GM23338 (cell line): ENCODE measurements around the gene EIF5A. TPM values are rescaled to one million over a fixed set of nuclear protein-coding genes. Genes with fewer than 3 reads are reported as not detected.

Experiments used
- ATAC-seq: fragments of 200-7000 bp; cut with Tn5 transposase; 3 replicates; pipeline ENCODE4 v1.9.1; 2020
- DNase-seq: peaks from one replicate; pipeline ENCODE4 v3.0.0-alpha.2; 2015; ENCODE audit warnings: low spot score
- H2AFZ ChIP-seq: fragments of 200-600 bp; sonication (generic); 2 replicates; pipeline ENCODE4 v1.8.0; 2016; ENCODE audit warnings: antibody characterized with exemption, mild to moderate bottlenecking, moderate library complexity
- H3F3A ChIP-seq: fragments of 200-600 bp; sonication (generic); replicated peaks from 2 replicates; pipeline ENCODE4 v1.8.0; 2017; ENCODE audit warnings: antibody characterized with exemption, mixed run types, low read depth
- H3K27ac ChIP-seq: fragments of 200-600 bp; sonication (generic); 2 replicates; pipeline ENCODE4 v1.6.1; 2016; ENCODE audit warnings: low read depth
- H3K27me3 ChIP-seq: fragments of 200-600 bp; sonication (generic); 2 replicates; pipeline ENCODE4 v1.8.0; 2016; ENCODE audit warnings: mild to moderate bottlenecking, mixed run types, moderate library complexity; ENCODE audit not compliant: insufficient read depth
- H3K36me3 ChIP-seq: fragments of 200-600 bp; sonication (generic); 2 replicates; pipeline ENCODE4 v1.8.0; 2016; ENCODE audit warnings: mild to moderate bottlenecking; ENCODE audit not compliant: insufficient read depth
- H3K4me1 ChIP-seq: fragments of 200-600 bp; sonication (generic); 2 replicates; pipeline ENCODE4 v1.8.0; 2016; ENCODE audit warnings: mild to moderate bottlenecking, moderate library complexity; ENCODE audit not compliant: insufficient read depth
- H3K4me2 ChIP-seq: fragments of 200-600 bp; sonication (generic); 2 replicates; pipeline ENCODE4 v1.7.1; 2017; ENCODE audit warnings: mixed run types
- H3K4me3 ChIP-seq: fragments of 200-600 bp; sonication (generic); 2 replicates; pipeline ENCODE4 v1.6.1; 2016; ENCODE audit warnings: mixed run types
- H3K79me2 ChIP-seq: fragments of 200-600 bp; sonication (generic); replicated peaks from 2 replicates; pipeline ENCODE4 v1.8.0; 2017; ENCODE audit warnings: mild to moderate bottlenecking; ENCODE audit not compliant: insufficient read depth
- H3K9me2 ChIP-seq: fragments of 200-600 bp; sonication (generic); 2 replicates; pipeline ENCODE4 v1.8.0; 2017; ENCODE audit not compliant: insufficient read depth
- H4K20me1 ChIP-seq: fragments of 200-600 bp; sonication (generic); replicated peaks from 2 replicates; pipeline ENCODE4 v1.8.0; 2017; ENCODE audit warnings: mild to moderate bottlenecking; ENCODE audit not compliant: insufficient read depth
- H3K27ac Mint-ChIP-seq: 2 replicates; pipeline ENCODE4 v1.8.0; 2020; ENCODE audit warnings: inconsistent platforms, mild to moderate bottlenecking, moderate library complexity, mixed read lengths
- H3K27me3 Mint-ChIP-seq: 3 replicates; pipeline ENCODE4 v1.8.0; 2022; ENCODE audit warnings: low read depth, mild to moderate bottlenecking, moderate library complexity, mixed read lengths, inconsistent platforms; ENCODE audit not compliant: insufficient read depth, poor library complexity
- H3K36me3 Mint-ChIP-seq: 3 replicates; pipeline ENCODE4 v1.8.0; 2021; ENCODE audit warnings: low read depth, mild to moderate bottlenecking, inconsistent platforms, moderate library complexity, mixed read lengths
- H3K4me1 Mint-ChIP-seq: 3 replicates; pipeline ENCODE4 v1.8.0; 2020; ENCODE audit warnings: mild to moderate bottlenecking, inconsistent platforms, mixed read lengths
- H3K4me3 Mint-ChIP-seq: 3 replicates; pipeline ENCODE4 v1.8.0; 2021; ENCODE audit warnings: moderate library complexity, mild to moderate bottlenecking, inconsistent platforms, mixed read lengths
- H3K9me3 Mint-ChIP-seq: 3 replicates; pipeline ENCODE4 v1.8.0; 2020; ENCODE audit warnings: moderate library complexity, mild to moderate bottlenecking, inconsistent platforms, mixed read lengths
- CREB1 ChIP-seq: fragments of 250-450 bp; sonication (Bioruptor Pico); IDR thresholded peaks from 2 replicates; pipeline ENCODE4 v1.5.0; 2020; ENCODE audit warnings: low read depth, mild to moderate bottlenecking, moderate library complexity
- ETS1 ChIP-seq: IDR thresholded peaks from 2 replicates; pipeline ENCODE4 v1.6.1; 2016; ENCODE audit warnings: antibody characterized with exemption
- EZH2 ChIP-seq: fragments of 200-600 bp; sonication (generic); IDR thresholded peaks from one replicate; pipeline ENCODE4 v1.8.0; 2017; ENCODE audit warnings: antibody characterized with exemption, mild to moderate bottlenecking, low read depth; ENCODE audit not compliant: unreplicated experiment
- EZH2phosphoT487 ChIP-seq: fragments of 200-600 bp; sonication (generic); IDR thresholded peaks from one replicate; pipeline ENCODE4 v1.8.1; 2018; ENCODE audit warnings: antibody characterized with exemption; ENCODE audit not compliant: unreplicated experiment
- JUNB ChIP-seq: IDR thresholded peaks from one replicate; pipeline ENCODE4 v1.6.1; 2016; ENCODE audit warnings: antibody characterized with exemption; ENCODE audit not compliant: unreplicated experiment
- NANOG ChIP-seq: IDR thresholded peaks from 2 replicates; pipeline ENCODE4 v1.6.1; 2016; ENCODE audit warnings: antibody characterized with exemption, borderline replicate concordance
- POLR2AphosphoS5 ChIP-seq: IDR thresholded peaks from 2 replicates; pipeline ENCODE4 v1.6.1; 2016; ENCODE audit warnings: antibody characterized with exemption, low read depth
- REST ChIP-seq: IDR thresholded peaks from one replicate; pipeline ENCODE4 v1.6.1; 2018; ENCODE audit warnings: antibody characterized with exemption; ENCODE audit not compliant: unreplicated experiment
- STAT1 ChIP-seq: IDR thresholded peaks from one replicate; pipeline ENCODE4 v1.6.1; 2016; ENCODE audit warnings: antibody characterized with exemption; ENCODE audit not compliant: unreplicated experiment
- ZNF114 ChIP-seq: fragments of 250-450 bp; sonication (Bioruptor Pico); IDR thresholded peaks from 2 replicates; pipeline ENCODE4 v1.5.0; 2020; ENCODE audit warnings: mild to moderate bottlenecking, moderate library complexity
- ZNF331 ChIP-seq: fragments of 250-450 bp; sonication (Bioruptor Pico); IDR thresholded peaks from 2 replicates; pipeline ENCODE4 v1.5.0; 2020; ENCODE audit warnings: low read depth, mild to moderate bottlenecking, moderate library complexity
- ZNF462 ChIP-seq: fragments of 250-450 bp; sonication (Bioruptor Pico); IDR thresholded peaks from 2 replicates; pipeline ENCODE4 v1.5.0; 2020; ENCODE audit warnings: mild to moderate bottlenecking, moderate library complexity
- polyA plus RNA-seq: library from polyadenylated mRNA; unstranded; fragments of >200 nt; fragmentation: Nextera tagmentation; extraction: Ambion mirVana; gene quantifications from 2 replicates; pipeline ENCODE4 v1.2.1, GENCODE V29; 2016
- total RNA-seq: library from RNA; depleted of rRNA; stranded (reverse); fragments of >200 nt; shearing (Covaris generic); gene quantifications from 2 replicates; pipeline ENCODE4 v1.2.3, GENCODE V29; 2014
- TF ChIP-seq, protein P1 (sequence below), 2 experiments: fragments of 200-600 bp in 1 of 2; sonication (generic) in 1 of 2; conservative IDR thresholded peaks; 2 replicates each; pipeline versions ENCODE4 v1.5.1 to v1.6.1; 2016 to 2017; ENCODE audit warnings: antibody characterized with exemption in 2 of 2, low read depth in 2 of 2, mild to moderate bottlenecking in 2 of 2, moderate library complexity in 1 of 2

EIF5A gene
- total and polyA plus RNA-seq, 2 experiments from 2014 or later = 833 to 1,562 TPM

GRCh38 chr17:7334938-7335538 lies 27.6 kb downstream of the EIF5A start:
- H3K4me3 Mint-ChIP-seq = peak overlapping the region; percentile 18; the same call in 1 of the 3 replicates
- Histone ChIP-seq H3K4me2 (no peak overlapping the region), H2AFZ (no peak overlapping the region), H3K27ac (no peak overlapping the region), H3K27me3 (no peaks in the 10 kb centered on the region), H3F3A (peaks cover 35% of the 10 kb centered on the region), H3K4me3 (no peak overlapping the region), H3K4me1 (peaks cover 22% of the 10 kb centered on the region), H3K9me2 (no peaks in the 10 kb centered on the region), H4K20me1 (no peaks in the 10 kb centered on the region), H3K36me3 (no peaks in the 10 kb centered on the region; the same call in 1 of the 2 replicates), H3K79me2 (no peaks in the 10 kb centered on the region)
- H3K27ac Mint-ChIP-seq = peak overlapping the region; percentile 74; the same call in 1 of the 2 replicates
- no peaks in the 10 kb centered on the region for H3K9me3 Mint-ChIP-seq
- ATAC-seq (no peak), DNase-seq (no peak)
- peaks cover 8% of the 10 kb centered on the region for H3K27me3 Mint-ChIP-seq
- peaks cover 33% of the 10 kb centered on the region for H3K4me1 Mint-ChIP-seq
- TF ChIP-seq EZH2phosphoT487 = no peak
- TF ChIP-seq REST = no peak
- no peak for TF ChIP-seq ZNF114 (CRISPR knock-in tag)
- TF ChIP-seq ZNF462 (CRISPR knock-in tag) = no peak
- no peak for TF ChIP-seq STAT1
- no peak for TF ChIP-seq ZNF331 (CRISPR knock-in tag)
- TF ChIP-seq, protein P1, sequence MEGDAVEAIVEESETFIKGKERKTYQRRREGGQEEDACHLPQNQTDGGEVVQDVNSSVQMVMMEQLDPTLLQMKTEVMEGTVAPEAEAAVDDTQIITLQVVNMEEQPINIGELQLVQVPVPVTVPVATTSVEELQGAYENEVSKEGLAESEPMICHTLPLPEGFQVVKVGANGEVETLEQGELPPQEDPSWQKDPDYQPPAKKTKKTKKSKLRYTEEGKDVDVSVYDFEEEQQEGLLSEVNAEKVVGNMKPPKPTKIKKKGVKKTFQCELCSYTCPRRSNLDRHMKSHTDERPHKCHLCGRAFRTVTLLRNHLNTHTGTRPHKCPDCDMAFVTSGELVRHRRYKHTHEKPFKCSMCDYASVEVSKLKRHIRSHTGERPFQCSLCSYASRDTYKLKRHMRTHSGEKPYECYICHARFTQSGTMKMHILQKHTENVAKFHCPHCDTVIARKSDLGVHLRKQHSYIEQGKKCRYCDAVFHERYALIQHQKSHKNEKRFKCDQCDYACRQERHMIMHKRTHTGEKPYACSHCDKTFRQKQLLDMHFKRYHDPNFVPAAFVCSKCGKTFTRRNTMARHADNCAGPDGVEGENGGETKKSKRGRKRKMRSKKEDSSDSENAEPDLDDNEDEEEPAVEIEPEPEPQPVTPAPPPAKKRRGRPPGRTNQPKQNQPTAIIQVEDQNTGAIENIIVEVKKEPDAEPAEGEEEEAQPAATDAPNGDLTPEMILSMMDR (conservative IDR thresholded peaks at IDR 0.05; ENCODE audit: low read depth in 2 of 2) = no peak
- TF ChIP-seq EZH2 = no peak
- TF ChIP-seq ETS1 = no peak
- no peak for TF ChIP-seq POLR2AphosphoS5
- TF ChIP-seq JUNB = no peak
- no peak for TF ChIP-seq NANOG
- TF ChIP-seq CREB1 = no peak
- H3K36me3 Mint-ChIP-seq = peaks cover 6% of the 10 kb centered on the region
